Caco-2 (cell line): ENCODE data around the gene NRXN3. TPM values are rescaled to one million over a fixed set of nuclear protein-coding genes. Genes with fewer than 3 reads are reported as not detected.
A peak's percentile ranks its signal among the peaks of the same experiment; 100 is the strongest.

Source experiments
- BruUV-seq: library from RNA; stranded (reverse); fragments of 400-500 nt; replicated peaks from 2 replicates; lab custom pipeline; 2021; lab: Mats Ljungman, UMichigan
- CTCF ChIA-PET: fragments of 300-600 bp; sonication (Branson Sonifier 250); formaldehyde crosslinking; loops from one replicate; lab custom pipeline; 2022; ENCODE audit warnings: antibody characterized with exemption; lab: Charles Lee
- POLR2A ChIA-PET: fragments of 300-600 bp; sonication (Branson Sonifier 250); formaldehyde crosslinking; loops from one replicate; lab custom pipeline; 2022; ENCODE audit warnings: antibody characterized with exemption; lab: Charles Lee
- DNase-seq, 2 experiments: peaks; one replicate each; pipeline versions ENCODE4 v3.0.0 to v3.0.0-alpha.2; 2020 to 2022
- H3K27me3 ChIP-seq: replicated peaks from 2 replicates; pipeline ENCODE4 v1.6.0; 2011; ENCODE audit warnings: low read length; ENCODE audit not compliant: control insufficient read depth, insufficient read depth
- H3K36me3 ChIP-seq: 2 replicates; pipeline ENCODE4 v1.5.1; 2011; ENCODE audit warnings: low read length; ENCODE audit not compliant: control insufficient read depth, insufficient read depth
- H3K4me1 ChIP-seq: fragments of 250-450 bp; sonication (Bioruptor Pico); 2 replicates; pipeline ENCODE4 v1.5.1; 2020; ENCODE audit warnings: mild to moderate bottlenecking
- H3K4me3 ChIP-seq: 2 replicates; pipeline ENCODE4 v1.5.1; 2011; ENCODE audit warnings: low read depth, mild to moderate bottlenecking, control low read depth, low read length
- H3K9me3 ChIP-seq: fragments of 250-450 bp; sonication (Bioruptor Pico); 2 replicates; pipeline ENCODE4 v1.5.1; 2020; ENCODE audit warnings: mild to moderate bottlenecking, moderate library complexity
- H3K27ac Mint-ChIP-seq: one replicate; pipeline ENCODE4 v1.8.0; 2022; ENCODE audit warnings: mixed read lengths; ENCODE audit not compliant: unreplicated experiment
- H3K27me3 Mint-ChIP-seq: one replicate; pipeline ENCODE4 v1.8.0; 2022; ENCODE audit warnings: mixed read lengths; ENCODE audit not compliant: insufficient read depth, unreplicated experiment
- H3K36me3 Mint-ChIP-seq: one replicate; pipeline ENCODE4 v1.8.0; 2022; ENCODE audit warnings: mild to moderate bottlenecking, mixed read lengths; ENCODE audit not compliant: insufficient read depth, unreplicated experiment
- H3K4me1 Mint-ChIP-seq: one replicate; pipeline ENCODE4 v1.8.0; 2022; ENCODE audit warnings: low read depth, mixed read lengths; ENCODE audit not compliant: unreplicated experiment
- H3K4me3 Mint-ChIP-seq: one replicate; pipeline ENCODE4 v1.8.0; 2022; ENCODE audit warnings: mild to moderate bottlenecking, moderate library complexity, mixed read lengths; ENCODE audit not compliant: unreplicated experiment
- H3K9me3 Mint-ChIP-seq: one replicate; pipeline ENCODE4 v1.8.0; 2022; ENCODE audit warnings: mixed read lengths; ENCODE audit not compliant: unreplicated experiment
- CTCF ChIP-seq, 2 experiments: fragments of 200-600 bp in 1 of 2; IDR thresholded peaks; 1 replicate in 1 of 2; 2 replicates in 1 of 2; pipeline versions ENCODE4 v1.5.1 to v1.8.0; 2011 to 2022; ENCODE audit warnings: antibody characterized with exemption in 1 of 2, control low read depth in 1 of 2, inconsistent platforms in 1 of 2, low read depth in 1 of 2, low read length in 1 of 2, mild to moderate bottlenecking in 1 of 2, moderate library complexity in 1 of 2; ENCODE audit not compliant: insufficient read depth in 1 of 2, severe bottlenecking in 1 of 2, unreplicated experiment in 1 of 2
- intact Hi-C: fragments of 100-400 bp; cut with micrococcal nuclease; formaldehyde crosslinking; loops from one replicate; pipeline ENCODE4 v1.10.0; 2022; ENCODE audit not compliant: unreplicated experiment
- total RNA-seq: library from RNA; stranded (reverse); gene quantifications from 2 replicates; pipeline ENCODE4 v1.2.3, GENCODE V29; 2022

NRXN3 gene
- total RNA-seq, 1 experiment from 2014 or later, result 12.4 TPM

DNA sequence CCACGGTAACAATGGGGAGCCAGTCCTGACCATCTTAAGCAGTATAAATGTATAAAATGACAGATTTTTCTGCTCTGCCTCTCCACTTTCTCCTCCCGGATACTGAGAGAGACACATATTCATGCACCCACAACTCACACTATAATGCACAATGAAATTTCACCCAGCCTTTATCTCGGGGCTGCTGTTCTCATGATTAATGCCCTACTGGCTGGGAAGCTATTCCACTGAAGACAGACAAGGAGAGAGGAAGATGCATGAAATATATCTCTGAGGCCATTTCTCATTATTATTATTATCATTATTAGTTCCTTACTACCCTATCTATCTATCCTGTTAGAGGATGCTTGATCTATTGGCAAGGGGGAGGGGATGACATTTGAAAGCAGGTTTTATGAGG lies 1539.4 kb downstream of the NRXN3 start:
- CTCF ChIA-PET, result no interaction called here

DNA sequence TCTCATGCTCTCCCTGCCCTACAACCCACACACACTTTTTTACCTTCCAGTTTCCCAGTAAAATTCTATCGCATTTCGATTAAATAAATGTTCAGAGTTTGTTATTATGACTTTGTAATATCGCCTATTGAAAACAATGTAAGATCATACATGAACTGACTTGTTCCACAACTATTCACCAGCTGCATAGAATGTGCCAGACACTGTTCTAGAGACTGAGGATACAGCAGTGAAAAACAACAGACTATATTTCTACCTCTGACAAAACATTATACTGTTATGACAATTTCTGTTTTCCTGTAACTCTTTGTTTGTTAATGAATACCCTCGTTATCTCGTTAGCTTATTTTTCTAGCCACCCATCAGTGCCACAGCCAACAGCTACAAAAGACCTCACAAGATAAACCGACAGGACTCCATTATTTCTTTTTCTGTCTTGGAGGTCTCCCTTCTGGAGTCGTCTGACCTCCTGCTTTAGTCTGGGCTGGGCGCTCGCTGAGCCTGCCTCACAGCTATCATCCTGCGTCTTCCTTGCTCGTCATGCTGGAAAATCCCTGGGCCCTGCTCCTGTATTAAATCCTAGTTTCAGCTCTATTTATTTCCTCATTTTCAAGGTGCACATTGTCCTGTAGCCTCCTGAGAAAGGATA lies 1542.3 kb downstream of the NRXN3 start:
- Mint-ChIP-seq H3K27me3 (no peaks in the 10 kb centered on the region), H3K27ac (no peak overlapping the region), H3K9me3 (no peaks in the 10 kb centered on the region), H3K36me3 (no peaks in the 10 kb centered on the region), H3K4me3 (no peak overlapping the region), H3K4me1 (peaks cover 24% of the 10 kb centered on the region)
- Histone ChIP-seq H3K9me3 (no peaks in the 10 kb centered on the region), H3K4me1 (peaks cover 27% of the 10 kb centered on the region), H3K27me3 (no peaks in the 10 kb centered on the region), H3K36me3 (no peaks in the 10 kb centered on the region), H3K4me3 (no peak overlapping the region)
- DNase-seq, result no peak
- intact Hi-C loops, result no loop called here
- ChIA-PET POLR2A (interaction anchor here (0.7 kb wide), 1 partner anchor 926 kb away, joined by 3 read pairs; no protein-coding TSS in a partner anchor), CTCF (interaction anchor here (0.6 kb wide), 1 partner anchor 160 kb away, joined by 6 read pairs; no protein-coding TSS in a partner anchor)
- no TSS peak for BruUV-seq
- TF ChIP-seq CTCF (IDR thresholded peaks at IDR 0.05; ENCODE audit: insufficient read depth in 1 of 2, low read depth in 1 of 2, low read length in 1 of 2, severe bottlenecking in 1 of 2, unreplicated experiment in 1 of 2), result no peak

More for the DNA sequence above, 1539.4 kb downstream of the NRXN3 start:
- Mint-ChIP-seq H3K9me3 (no peaks in the 10 kb centered on the region), H3K4me3 (no peak overlapping the region), H3K36me3 (peaks cover 5% of the 10 kb centered on the region), H3K27me3 (no peaks in the 10 kb centered on the region), H3K4me1 (peaks cover 49% of the 10 kb centered on the region), H3K27ac (peak overlapping the region; percentile 38)
- Histone ChIP-seq H3K9me3 (no peaks in the 10 kb centered on the region), H3K36me3 (no peaks in the 10 kb centered on the region), H3K27me3 (no peaks in the 10 kb centered on the region), H3K4me1 (peaks cover 52% of the 10 kb centered on the region), H3K4me3 (no peak overlapping the region)
- POLR2A ChIA-PET, result no interaction called here
- no TSS peak for BruUV-seq
- no peak for TF ChIP-seq CTCF (IDR thresholded peaks at IDR 0.05; ENCODE audit: insufficient read depth in 1 of 2, low read depth in 1 of 2, low read length in 1 of 2, severe bottlenecking in 1 of 2, unreplicated experiment in 1 of 2)
- intact Hi-C loops, result loop anchor here (1.0 to 10.0 kb wide), 2 partner anchors 55 to 125 kb away; no protein-coding TSS in a partner anchor
- no peak for DNase-seq

- no peaks in the 10 kb centered on the region for H3K36me3 Mint-ChIP-seq
- intact Hi-C loops, result no loop called here
- ChIA-PET POLR2A (no interaction called here), CTCF (no interaction called here)
- Histone ChIP-seq H3K4me1 (no peaks in the 10 kb centered on the region), H3K36me3 (no peaks in the 10 kb centered on the region), H3K4me3 (no peak overlapping the region), H3K9me3 (no peaks in the 10 kb centered on the region), H3K27me3 (no peaks in the 10 kb centered on the region)
- no peaks in the 10 kb centered on the region for H3K4me1 Mint-ChIP-seq
- no peak for TF ChIP-seq CTCF (IDR thresholded peaks at IDR 0.05; ENCODE audit: insufficient read depth in 1 of 2, low read depth in 1 of 2, low read length in 1 of 2, severe bottlenecking in 1 of 2, unreplicated experiment in 1 of 2)
- no peak overlapping the region for H3K27ac Mint-ChIP-seq
- H3K4me3 Mint-ChIP-seq, result no peak overlapping the region
- no peaks in the 10 kb centered on the region for H3K9me3 Mint-ChIP-seq
- H3K27me3 Mint-ChIP-seq, result no peaks in the 10 kb centered on the region
- DNase-seq, result no peak
- BruUV-seq, result no TSS peak
Observed at GRCh38 chr14:79721399-79722084, 1551.4 kb downstream of the NRXN3 start.
